Thyroid gland (tissue), 4 donors: ENCODE data around the gene COL23A1.

Source experiments
- POLR2A ChIP-seq, 2 donors: fragments of 450-650 bp; IDR thresholded peaks; one replicate each; pipeline ENCODE4 v1.6.1; 2017; ENCODE audit warnings: antibody characterized with exemption in 2 of 2, mild to moderate bottlenecking in 2 of 2, moderate library complexity in 1 of 2
- TF ChIP-seq, protein P1 (sequence below), 6 experiments: fragments of 200-600 bp in 3 of 6; fragments of 450-650 bp in 3 of 6; sonication (generic) in 3 of 6; IDR thresholded peaks; one replicate each; pipeline ENCODE4 v1.5.1; 2016 to 2019; ENCODE audit warnings: antibody characterized with exemption in 6 of 6, mild to moderate bottlenecking in 2 of 6, inconsistent platforms in 1 of 6, moderate library complexity in 1 of 6

DNA sequence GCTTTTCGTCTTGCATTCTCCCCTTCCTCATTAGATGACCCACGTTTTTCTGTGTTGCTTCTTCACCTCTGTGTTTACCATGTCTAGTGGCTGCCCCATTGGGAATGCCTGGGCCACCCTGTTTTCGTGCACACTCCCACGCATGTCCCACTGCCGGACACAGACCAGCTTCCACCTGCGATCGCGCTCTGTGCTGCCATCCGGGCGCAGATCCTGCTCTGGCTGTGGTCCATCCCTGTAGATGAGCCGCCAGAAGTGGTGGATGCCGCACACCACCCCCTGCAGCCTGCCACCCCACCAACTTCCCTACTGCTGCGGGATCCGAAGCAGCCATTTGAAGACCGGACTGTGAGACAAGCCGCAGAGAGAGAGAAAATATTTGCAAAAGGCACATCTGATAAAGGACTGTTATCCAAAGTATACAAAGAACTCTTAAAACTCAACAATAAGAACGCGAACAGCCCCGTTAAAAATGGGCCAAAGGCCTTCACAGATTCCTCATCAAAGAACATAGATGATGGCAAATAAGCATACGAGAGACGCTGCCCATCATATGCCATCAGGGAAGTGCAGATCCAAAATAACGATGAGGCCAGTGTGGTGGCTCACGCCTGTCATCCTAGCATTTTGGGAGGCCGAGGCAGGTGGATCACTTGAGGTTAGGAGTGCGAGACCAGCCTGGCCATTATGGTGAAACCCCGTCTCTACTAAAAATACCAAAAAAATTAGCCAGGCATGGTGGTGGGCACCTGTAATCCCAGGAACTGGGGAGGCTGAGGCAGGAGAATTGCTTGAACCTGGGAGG is 163.7 kb downstream of the COL23A1 start:
- TF ChIP-seq, protein P1, sequence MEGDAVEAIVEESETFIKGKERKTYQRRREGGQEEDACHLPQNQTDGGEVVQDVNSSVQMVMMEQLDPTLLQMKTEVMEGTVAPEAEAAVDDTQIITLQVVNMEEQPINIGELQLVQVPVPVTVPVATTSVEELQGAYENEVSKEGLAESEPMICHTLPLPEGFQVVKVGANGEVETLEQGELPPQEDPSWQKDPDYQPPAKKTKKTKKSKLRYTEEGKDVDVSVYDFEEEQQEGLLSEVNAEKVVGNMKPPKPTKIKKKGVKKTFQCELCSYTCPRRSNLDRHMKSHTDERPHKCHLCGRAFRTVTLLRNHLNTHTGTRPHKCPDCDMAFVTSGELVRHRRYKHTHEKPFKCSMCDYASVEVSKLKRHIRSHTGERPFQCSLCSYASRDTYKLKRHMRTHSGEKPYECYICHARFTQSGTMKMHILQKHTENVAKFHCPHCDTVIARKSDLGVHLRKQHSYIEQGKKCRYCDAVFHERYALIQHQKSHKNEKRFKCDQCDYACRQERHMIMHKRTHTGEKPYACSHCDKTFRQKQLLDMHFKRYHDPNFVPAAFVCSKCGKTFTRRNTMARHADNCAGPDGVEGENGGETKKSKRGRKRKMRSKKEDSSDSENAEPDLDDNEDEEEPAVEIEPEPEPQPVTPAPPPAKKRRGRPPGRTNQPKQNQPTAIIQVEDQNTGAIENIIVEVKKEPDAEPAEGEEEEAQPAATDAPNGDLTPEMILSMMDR (IDR thresholded peaks at IDR 0.05), result no peak
- no peak for TF ChIP-seq POLR2A (IDR thresholded peaks at IDR 0.05)
